GM23338 (cell line): ENCODE measurements around the gene RRM1.

Experiments
- CTCF ChIP-seq, 2 experiments: fragments of 200-600 bp in 1 of 2; sonication (generic) in 1 of 2; conservative IDR thresholded peaks; 2 replicates each; pipeline versions ENCODE4 v1.5.1 to v1.6.1; 2016 to 2017; ENCODE audit warnings: antibody characterized with exemption in 2 of 2, low read depth in 2 of 2, mild to moderate bottlenecking in 2 of 2, moderate library complexity in 1 of 2
- EZH2 ChIP-seq: fragments of 200-600 bp; sonication (generic); IDR thresholded peaks from one replicate; pipeline ENCODE4 v1.8.0; 2017; ENCODE audit warnings: antibody characterized with exemption, mild to moderate bottlenecking, low read depth; ENCODE audit not compliant: unreplicated experiment
- EZH2phosphoT487 ChIP-seq: fragments of 200-600 bp; sonication (generic); IDR thresholded peaks from one replicate; pipeline ENCODE4 v1.8.1; 2018; ENCODE audit warnings: antibody characterized with exemption; ENCODE audit not compliant: unreplicated experiment
- POLR2AphosphoS5 ChIP-seq: IDR thresholded peaks from 2 replicates; pipeline ENCODE4 v1.6.1; 2016; ENCODE audit warnings: antibody characterized with exemption, low read depth
- REST ChIP-seq: IDR thresholded peaks from one replicate; pipeline ENCODE4 v1.6.1; 2018; ENCODE audit warnings: antibody characterized with exemption; ENCODE audit not compliant: unreplicated experiment

GRCh38 chr11:4066910-4067309, 27.7 kb upstream of the RRM1 start:
- TF ChIP-seq CTCF (conservative IDR thresholded peaks at IDR 0.05; ENCODE audit: low read depth in 2 of 2) (no peak), EZH2phosphoT487 (no peak), REST (no peak), POLR2AphosphoS5 (no peak), EZH2 (no peak)
